Prostate gland (tissue), 2 donors: ENCODE data around the gene TJAP1. TPM values are rescaled to one million over a fixed set of nuclear protein-coding genes. Genes with fewer than 3 reads are reported as not detected.
"Not testable (repeated sequence)": the region's sequence is repeated elsewhere in the genome, so short reads cannot be mapped to it uniquely, and the experiment has no call there.

ENCODE experiments used
- DNase-seq: peaks from one replicate; pipeline ENCODE4 v3.0.0-alpha.2; 2019; ENCODE audit warnings: low spot score
- H3K27ac ChIP-seq, 2 donors: fragments of 200-600 bp; sonication (generic); 2 replicates each; pipeline ENCODE4 v1.5.1; 2017 to 2019
- H3K27me3 ChIP-seq: fragments of 200-600 bp; sonication (generic); replicated peaks from 2 replicates; pipeline ENCODE4 v1.5.1; 2019; ENCODE audit not compliant: insufficient read depth
- H3K36me3 ChIP-seq, 2 donors: fragments of 200-600 bp; sonication (generic); 1 replicate in 1 of 2; 2 replicates in 1 of 2; pipeline versions ENCODE4 v1.5.1 to v1.8.1; 2017 to 2019
- H3K4me1 ChIP-seq: fragments of 200-600 bp; sonication (generic); replicated peaks from 2 replicates; pipeline ENCODE4 v1.5.1; 2019
- H3K4me3 ChIP-seq, 2 donors: fragments of 200-600 bp; sonication (generic); 2 replicates each; pipeline ENCODE4 v1.5.1; 2017 to 2019
- H3K9me3 ChIP-seq: fragments of 200-600 bp; sonication (generic); 2 replicates; pipeline ENCODE4 v1.5.1; 2017
- CTCF ChIP-seq, 4 experiments: fragments of 200-600 bp in 2 of 4; fragments of 450-650 bp in 2 of 4; sonication (generic) in 2 of 4; IDR thresholded peaks; 1 replicate in 3 of 4; 2 replicates in 1 of 4; pipeline ENCODE4 v1.5.1; 2016 to 2019; ENCODE audit warnings: antibody characterized with exemption in 4 of 4, mild to moderate bottlenecking in 2 of 4, moderate library complexity in 2 of 4
- POLR2A ChIP-seq: fragments of 450-650 bp; IDR thresholded peaks from one replicate; pipeline ENCODE4 v1.6.1; 2016; ENCODE audit warnings: antibody characterized with exemption, mild to moderate bottlenecking
- POLR2AphosphoS5 ChIP-seq: sonication (generic); formaldehyde crosslinking; IDR thresholded peaks from one replicate; pipeline ENCODE4 v1.6.1; 2017; ENCODE audit warnings: antibody characterized with exemption
- WGBS: methylation state at CpG from one replicate; pipeline ENCODE4 v1.1.5; 2018; 5-methylcytosine and 5-hydroxymethylcytosine counted together
- intact Hi-C: fragments of 100-400 bp; cut with DNase I; formaldehyde crosslinking; loops from one replicate; pipeline ENCODE4 v1.14.2; 2022
- total RNA-seq, 2 donors: library from RNA; depleted of rRNA; stranded (reverse); fragments of >200 nt; gene quantifications; one replicate each; pipeline ENCODE4 v1.1.0, GENCODE V29; 2016

TJAP1 gene
- total RNA-seq, 2 donors from 2014 or later, result 29.1 to 51.6 TPM

- TF ChIP-seq POLR2A, result no peak
- TF ChIP-seq CTCF (IDR thresholded peaks at IDR 0.05), result peak; percentile 22 to 91 (median 66)
- TF ChIP-seq POLR2AphosphoS5, result peak; percentile 72
These were observed 19.2 kb downstream of the TJAP1 start for GRCh38 chr6:43496370-43497128.

GRCh38 chr6:43497129-43497396 is 19.7 kb downstream of the TJAP1 start:
- no peak for DNase-seq
- no peaks in the 10 kb centered on the region for H3K27me3 ChIP-seq
- H3K4me1 ChIP-seq, result peaks cover 30% of the 10 kb centered on the region
- H3K9me3 ChIP-seq, result no peaks in the 10 kb centered on the region
- TF ChIP-seq POLR2AphosphoS5 (no peak), CTCF (IDR thresholded peaks at IDR 0.05) (no peak), POLR2A (no peak)
- 64% methylated on average over 6 of the region's 6 CpGs for WGBS
- peak overlapping the region; percentile 58 to 72 for H3K27ac ChIP-seq
- H3K4me3 ChIP-seq, result no peak overlapping the region
- intact Hi-C loops, result loop anchor here (10.0 kb wide), 1 partner anchor 232 kb away; no protein-coding TSS in a partner anchor
- peaks cover 0 to under 1% of the 10 kb centered on the region in 2 donors for H3K36me3 ChIP-seq

More at GRCh38 chr6:43496370-43497128, 19.2 kb downstream of the TJAP1 start:
- DNase-seq, result peak; percentile 82
- Histone ChIP-seq H3K4me1 (peaks cover 34% of the 10 kb centered on the region), H3K9me3 (no peaks in the 10 kb centered on the region), H3K27me3 (no peaks in the 10 kb centered on the region), H3K36me3 (no peaks in the 10 kb centered on the region), H3K4me3 (no peak overlapping the region), H3K27ac (peak overlapping the region; percentile 58 to 72)
- WGBS, result 21% methylated on average over 18 of the region's 18 CpGs
- intact Hi-C loops, result loop anchor here (10.0 kb wide), 1 partner anchor 232 kb away; no protein-coding TSS in a partner anchor

GRCh38 chr6:43497689-43498088 is 20.3 kb downstream of the TJAP1 start:
- intact Hi-C loops, result loop anchor here (10.0 kb wide), 1 partner anchor 233 kb away; no protein-coding TSS in a partner anchor
- DNase-seq, result no peak
- no peak overlapping the region for H3K4me3 ChIP-seq
- H3K27ac ChIP-seq, result peak overlapping the region; percentile 58 to 72
- peaks cover 0 to 7% of the 10 kb centered on the region in 2 donors for H3K36me3 ChIP-seq
- H3K9me3 ChIP-seq, result no peaks in the 10 kb centered on the region
- peaks cover 25% of the 10 kb centered on the region for H3K4me1 ChIP-seq
- no peak for TF ChIP-seq POLR2A
- no peak for TF ChIP-seq CTCF (IDR thresholded peaks at IDR 0.05)
- no peak for TF ChIP-seq POLR2AphosphoS5
- 89% methylated on average over 12 of the region's 12 CpGs for WGBS
- no peaks in the 10 kb centered on the region for H3K27me3 ChIP-seq

GRCh38 chr6:43498291-43498690 is 20.9 kb downstream of the TJAP1 start:
- not testable (repeated sequence) for DNase-seq, H3K9me3 ChIP-seq, H3K27me3 ChIP-seq, H3K36me3 ChIP-seq, H3K4me3 ChIP-seq
- H3K4me1 ChIP-seq, result peaks cover 25% of the 10 kb centered on the region
- H3K27ac ChIP-seq, result peak overlapping the region in 1 of 2 donors; percentile 56
- intact Hi-C loops, result loop anchor here (10.0 kb wide), 1 partner anchor 233 kb away; no protein-coding TSS in a partner anchor
- whole genome bisulfite sequencing, result 83% methylated on average over 5 of the region's 5 CpGs

GRCh38 chr6:43499028-43499815 is 21.9 kb downstream of the TJAP1 start:
- Histone ChIP-seq H3K9me3 (no peaks in the 10 kb centered on the region), H3K4me1 (peaks cover 25% of the 10 kb centered on the region), H3K27me3 (no peaks in the 10 kb centered on the region), H3K4me3 (no peak overlapping the region), H3K27ac (peak overlapping the region; percentile 47 to 56), H3K36me3 (peaks cover 0 to 8% of the 10 kb centered on the region in 2 donors)
- 75% methylated on average over 12 of the region's 12 CpGs for WGBS
- TF ChIP-seq CTCF (IDR thresholded peaks at IDR 0.05) (no peak), POLR2AphosphoS5 (peak; percentile 77)
- DNase-seq, result no peak
- intact Hi-C loops, result loop anchor here (10.0 kb wide), 1 partner anchor 234 kb away; no protein-coding TSS in a partner anchor
